ENCODE measurements around the gene GDA. TPM values are rescaled to one million over a fixed set of nuclear protein-coding genes. Genes with fewer than 3 reads are reported as not detected.
"Not testable (repeated sequence)": the region's sequence is repeated elsewhere in the genome, so short reads cannot be mapped to it uniquely, and the experiment has no call there.

Gene GDA
- total RNA-seq, 1 donor from 2014 or later = 17.3 TPM

- DNase-seq (ENCODE audit: low read depth) = peak; percentile 19
These were observed 58.0 kb downstream of the GDA start for GRCh38 chr9:72207278-72207677.

- peak; percentile 55 for DNase-seq (ENCODE audit: low read depth)
These were observed 61.3 kb downstream of the GDA start for GRCh38 chr9:72210522-72210921.

DNA sequence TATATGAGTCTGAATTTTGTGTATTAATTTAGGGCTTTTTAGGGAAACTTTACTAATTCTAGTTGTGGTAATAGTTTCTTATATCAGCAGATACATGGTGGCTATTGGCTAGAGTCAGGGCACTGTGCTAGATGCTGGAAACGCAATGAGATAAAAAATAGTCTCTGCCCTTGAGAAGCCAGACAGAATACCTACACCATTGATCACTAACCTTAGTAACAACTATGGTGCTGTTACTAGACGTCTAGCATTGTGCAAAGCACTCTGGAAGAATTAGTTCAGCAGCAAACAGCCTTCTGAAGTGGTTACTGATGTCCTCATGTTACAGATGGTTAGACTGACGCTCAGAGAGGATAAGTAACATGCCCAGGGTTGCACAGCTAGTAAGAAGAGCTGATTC lies 61.8 kb downstream of the GDA start:
- no peak for DNase-seq (ENCODE audit: low read depth)

DNA sequence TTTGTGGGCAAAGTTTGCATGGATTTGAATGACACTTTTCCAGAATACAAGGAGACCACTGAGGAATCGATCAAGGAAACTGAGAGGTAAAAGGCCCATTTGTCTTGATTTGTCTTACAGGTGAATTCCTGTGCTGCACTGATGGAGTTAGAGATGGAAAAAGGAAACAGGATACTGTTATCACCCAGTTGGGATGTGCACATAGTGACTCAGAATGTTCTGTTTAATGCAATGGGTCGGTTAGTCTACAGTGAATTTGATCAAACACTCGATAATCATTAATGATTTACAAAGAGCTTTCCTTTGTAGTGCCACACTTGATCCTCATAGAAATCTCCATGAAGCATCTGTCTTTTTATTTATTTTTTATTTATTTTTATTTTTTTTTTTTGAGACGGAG lies 64.7 kb downstream of the GDA start:
- no peak for DNase-seq (ENCODE audit: low read depth)

DNA sequence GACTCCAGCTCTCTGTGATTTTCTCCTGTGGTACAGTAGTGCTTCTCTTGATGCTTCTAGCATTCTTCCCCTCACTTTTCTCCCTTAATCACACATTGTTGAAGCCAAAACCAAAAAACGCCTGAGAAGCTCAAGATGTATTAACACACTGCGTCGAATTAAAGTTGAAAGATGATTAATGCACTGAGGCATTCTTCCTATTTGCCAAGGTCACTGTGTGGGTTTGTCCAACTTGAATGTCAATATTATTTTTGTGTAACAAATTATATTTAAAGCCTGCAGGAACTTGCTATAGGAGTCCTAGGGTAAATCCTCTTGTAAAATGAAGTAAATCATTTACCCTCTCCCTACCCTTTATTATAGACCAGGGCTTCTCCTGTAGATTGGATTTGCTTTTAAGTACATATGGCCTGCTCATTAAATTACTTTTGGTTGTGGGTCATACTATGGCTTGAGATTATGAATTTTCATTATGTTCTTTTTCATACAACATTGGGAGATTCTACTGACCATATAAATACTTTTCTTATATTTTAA lies 68.1 kb downstream of the GDA start:
- DNase-seq (ENCODE audit: low read depth) = no peak

DNA sequence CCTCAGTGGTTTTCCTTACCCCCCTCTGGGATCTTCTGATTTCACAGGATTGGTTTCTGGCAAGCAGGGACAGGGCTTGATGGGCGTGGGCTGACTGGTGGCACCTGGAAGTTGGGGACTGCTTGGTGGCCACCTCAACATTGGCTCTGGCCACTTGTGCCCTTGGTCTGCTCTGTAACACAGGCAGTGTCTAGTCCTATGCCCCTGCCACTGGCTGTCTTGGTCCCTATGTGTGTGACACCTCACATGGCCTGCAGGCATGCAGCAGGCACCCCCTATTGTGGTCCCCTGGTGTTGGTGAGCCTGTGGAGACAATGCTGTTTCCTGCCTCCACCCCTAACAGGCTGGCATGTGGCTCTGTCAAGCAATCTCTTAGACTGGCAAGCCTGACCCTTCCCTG lies 71.3 kb downstream of the GDA start:
- DNase-seq (ENCODE audit: low read depth) = no peak

- DNase-seq (ENCODE audit: low read depth) = no peak
These were observed 77.0 kb downstream of the GDA start for GRCh38 chr9:72226146-72226812.

GRCh38 chr9:72228282-72228681 lies 79.0 kb downstream of the GDA start:
- peak; percentile 16 for DNase-seq (ENCODE audit: low read depth)

DNA sequence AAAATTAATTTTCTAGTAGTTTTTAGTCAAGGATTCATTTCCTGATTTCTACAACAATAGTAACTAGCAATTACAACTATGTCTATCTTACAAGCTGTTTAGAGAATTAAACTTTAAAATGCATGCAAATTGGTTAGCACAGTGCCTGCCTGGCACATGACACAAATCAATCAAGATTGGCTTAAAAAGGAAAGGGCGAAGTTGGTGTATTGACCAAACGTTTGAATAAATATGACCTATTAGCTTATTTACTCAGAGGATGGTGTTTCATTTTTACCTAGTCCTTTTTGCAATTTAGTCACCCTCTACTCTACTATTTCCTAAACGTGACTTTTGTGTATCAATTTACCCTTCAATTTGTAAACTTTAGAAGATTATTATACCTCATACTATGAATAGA lies 83.5 kb downstream of the GDA start:
- no peak for DNase-seq (ENCODE audit: low read depth)

GRCh38 chr9:72247549-72247948 lies 98.3 kb downstream of the GDA start:
- DNase-seq (ENCODE audit: low read depth) = no peak

DNA sequence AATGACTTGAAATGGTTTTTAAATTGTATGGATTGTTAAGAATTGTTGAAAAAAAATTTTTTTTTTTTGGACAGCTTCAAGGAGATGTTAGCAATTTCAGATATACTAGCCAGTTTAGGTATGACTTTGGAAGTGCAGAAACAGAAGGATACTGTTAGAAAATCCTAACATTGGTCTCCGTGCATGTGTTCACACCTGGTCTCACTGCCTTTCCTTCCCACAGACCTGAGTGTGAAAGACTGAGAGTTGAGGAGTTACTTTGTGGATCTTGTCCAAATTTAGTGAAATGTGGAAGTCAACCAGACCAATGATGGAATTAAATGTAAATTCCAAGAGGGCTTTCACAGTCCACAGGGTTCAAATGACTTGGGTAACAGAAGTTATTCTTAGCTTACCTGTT lies 102.3 kb downstream of the GDA start:
- no peak for DNase-seq (ENCODE audit: low read depth)

DNA sequence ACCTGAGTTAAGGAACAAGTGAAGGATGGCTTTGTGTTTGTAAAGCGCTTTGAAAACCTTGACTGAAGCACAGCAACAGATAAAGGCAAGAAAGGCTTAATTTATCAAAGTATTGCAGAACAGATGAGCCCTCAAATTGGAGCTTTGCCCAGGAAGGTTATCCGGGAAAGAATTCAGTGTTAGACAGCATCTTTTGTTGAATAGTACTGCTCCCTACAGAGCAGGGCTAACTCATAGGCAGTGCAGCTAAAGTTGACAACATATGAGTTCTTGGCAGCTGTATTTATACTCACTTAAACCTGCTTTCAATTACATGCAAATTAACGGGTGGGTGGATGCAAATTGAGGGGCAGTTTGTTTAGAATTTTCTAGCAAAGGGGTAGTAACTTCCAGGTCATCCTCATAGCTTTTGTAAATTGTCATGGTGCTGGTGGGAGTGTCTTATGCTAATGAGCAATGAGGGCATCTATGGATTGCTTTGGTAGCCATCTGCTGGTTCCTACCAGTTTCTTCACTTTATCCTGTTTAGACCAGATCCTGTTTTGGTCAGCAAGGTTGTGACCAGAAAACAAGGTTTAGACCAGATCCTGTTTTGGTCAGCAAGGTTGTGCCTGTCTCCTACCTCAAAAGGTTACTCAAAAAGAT lies 105.8 kb downstream of the GDA start:
- DNase-seq (ENCODE audit: low read depth) = no peak

DNA sequence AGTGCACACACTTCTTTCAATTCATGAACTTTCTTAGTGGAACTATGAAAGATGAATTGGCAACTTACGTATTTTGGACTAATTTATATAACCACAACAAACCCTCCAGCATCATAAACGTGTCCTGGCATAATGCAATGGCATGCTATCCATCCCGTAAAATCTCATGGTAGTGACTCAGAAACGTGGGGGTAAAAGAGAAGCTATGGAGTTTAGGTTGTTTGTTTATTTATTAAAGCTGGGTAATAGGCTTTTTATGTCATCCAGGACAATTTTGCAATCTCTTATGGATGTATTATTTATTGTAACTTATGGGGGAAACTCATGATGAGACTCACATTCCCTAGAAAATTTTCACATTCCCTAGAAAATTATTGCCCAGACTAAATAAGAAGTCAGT lies 106.3 kb downstream of the GDA start:
- no peak for DNase-seq (ENCODE audit: low read depth)

DNA sequence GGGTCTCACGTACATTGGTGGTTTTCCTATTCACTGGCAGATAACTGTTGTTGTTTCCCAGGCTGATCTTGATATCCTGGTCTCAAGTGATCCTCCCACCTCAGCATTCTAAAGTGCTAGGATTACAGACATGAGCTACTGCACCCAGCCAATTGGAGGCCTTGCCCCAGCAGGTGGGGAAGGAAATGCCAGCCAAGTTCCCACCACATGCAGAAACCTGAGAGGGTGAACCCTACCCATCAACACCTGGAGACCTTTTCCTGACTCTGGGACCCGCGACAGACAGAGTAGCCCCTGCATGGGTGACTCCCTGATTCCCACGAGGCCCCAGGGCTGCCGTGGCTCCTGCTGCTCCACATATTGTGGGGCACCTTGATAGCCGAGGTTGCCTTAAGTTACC lies 107.7 kb downstream of the GDA start:
- no peak for DNase-seq (ENCODE audit: low read depth)

GRCh38 chr9:72257814-72258213 lies 108.6 kb downstream of the GDA start:
- DNase-seq (ENCODE audit: low read depth) = peak; percentile 57

DNA sequence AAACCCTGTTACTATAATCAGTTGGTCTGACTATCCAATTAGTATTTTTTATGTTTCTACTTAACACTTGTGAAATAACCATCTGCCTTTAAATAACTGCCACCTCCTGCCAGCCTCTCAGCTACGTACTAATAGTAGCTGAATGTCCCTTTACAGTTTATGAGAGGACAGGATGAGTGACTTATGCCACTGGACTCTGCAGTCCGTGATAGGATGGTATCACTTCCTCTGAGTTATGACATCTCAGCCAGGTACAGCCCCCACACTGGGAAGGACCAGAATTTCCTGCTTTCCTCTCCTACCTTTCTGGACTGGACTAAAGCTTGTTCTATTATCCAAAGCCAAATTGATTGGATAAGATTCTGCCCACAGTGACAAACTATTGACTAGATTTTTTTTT lies 112.8 kb downstream of the GDA start:
- DNase-seq (ENCODE audit: low read depth) = no peak

- no peak for DNase-seq (ENCODE audit: low read depth)
These were observed 114.3 kb downstream of the GDA start for GRCh38 chr9:72263572-72263971.

DNA sequence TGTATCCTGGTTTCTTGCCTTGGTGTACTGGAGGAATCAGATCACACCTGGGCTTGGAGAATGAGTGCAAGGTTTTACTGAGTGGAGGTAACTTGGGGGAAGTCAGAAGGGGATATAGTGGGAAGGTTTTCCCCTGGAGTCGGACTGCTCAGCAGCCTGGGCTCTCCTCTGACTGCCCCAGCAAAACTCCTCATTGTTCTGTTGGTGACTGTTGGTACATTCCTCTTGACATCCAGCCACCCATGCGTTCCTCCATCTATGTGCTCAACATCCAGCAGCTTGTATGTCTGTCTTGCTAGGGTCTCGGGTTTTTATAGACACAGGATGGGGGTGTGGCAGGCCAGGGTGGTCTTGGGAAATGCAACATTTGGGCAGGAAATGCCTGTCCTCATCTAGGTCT lies 119.7 kb downstream of the GDA start:
- DNase-seq (ENCODE audit: low read depth) = no peak

DNA sequence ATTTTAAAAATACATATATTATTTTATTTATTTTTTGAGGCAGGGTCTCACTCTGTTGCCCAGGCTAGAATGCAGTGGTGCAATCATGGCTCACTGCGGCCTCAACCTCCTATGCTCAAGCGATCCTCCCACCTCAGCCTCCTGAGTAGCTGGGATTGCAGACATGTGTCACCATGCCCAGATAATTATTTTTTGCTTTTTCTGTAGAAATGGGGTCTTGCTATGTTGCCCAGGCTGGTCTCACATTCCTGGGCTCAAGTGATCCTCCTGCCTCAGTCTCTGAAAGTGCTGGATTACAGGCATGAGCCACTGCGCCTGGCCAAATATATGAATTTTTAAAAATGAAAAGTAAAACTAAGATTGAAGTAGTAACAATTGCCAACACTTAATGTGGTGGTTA lies 121.1 kb downstream of the GDA start:
- DNase-seq (ENCODE audit: low read depth) = not testable (repeated sequence)

DNA sequence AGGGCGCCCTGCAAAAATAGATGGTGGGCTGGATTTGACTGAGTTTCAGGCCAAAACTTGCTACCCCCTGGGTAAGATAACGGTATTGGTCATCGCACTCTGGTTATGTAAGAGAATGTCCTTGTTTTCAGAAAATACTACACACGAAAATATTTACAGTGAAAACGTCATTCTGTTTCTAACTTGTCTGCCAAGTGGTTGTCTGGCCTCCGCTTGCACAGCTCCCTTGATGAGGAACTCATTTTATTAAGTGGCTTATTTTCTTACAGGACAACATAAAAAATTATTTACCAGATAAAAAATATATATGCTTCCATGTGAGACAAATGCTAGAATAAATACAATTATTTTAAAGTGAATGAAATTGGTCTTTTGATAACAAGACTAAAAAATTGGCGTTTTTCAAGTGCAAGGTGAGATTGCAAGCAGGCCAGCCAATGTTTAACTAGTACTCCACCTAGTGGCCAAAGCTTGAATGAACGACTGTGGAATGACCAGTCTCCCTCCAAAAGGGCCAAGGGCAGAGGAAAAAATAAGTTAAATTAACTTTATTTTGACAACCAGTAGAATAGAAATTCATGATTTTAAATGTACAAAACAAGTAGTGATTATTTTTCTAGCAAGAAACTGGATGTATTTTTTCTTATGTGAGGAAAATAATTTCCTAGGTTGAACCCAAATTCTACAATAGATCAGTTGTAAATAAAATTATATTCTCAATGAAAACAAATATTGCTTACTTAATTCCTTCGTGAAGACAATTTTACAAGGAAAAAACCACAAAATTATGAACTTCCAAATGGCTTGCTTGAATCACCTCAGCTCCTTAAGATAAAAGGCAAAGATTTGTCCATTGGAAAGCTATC lies 122.6 kb downstream of the GDA start:
- peak; percentile 64 for DNase-seq (ENCODE audit: low read depth)

- DNase-seq (ENCODE audit: low read depth) = peak; percentile 31
These were observed 125.2 kb downstream of the GDA start for GRCh38 chr9:72274441-72274840.

DNA sequence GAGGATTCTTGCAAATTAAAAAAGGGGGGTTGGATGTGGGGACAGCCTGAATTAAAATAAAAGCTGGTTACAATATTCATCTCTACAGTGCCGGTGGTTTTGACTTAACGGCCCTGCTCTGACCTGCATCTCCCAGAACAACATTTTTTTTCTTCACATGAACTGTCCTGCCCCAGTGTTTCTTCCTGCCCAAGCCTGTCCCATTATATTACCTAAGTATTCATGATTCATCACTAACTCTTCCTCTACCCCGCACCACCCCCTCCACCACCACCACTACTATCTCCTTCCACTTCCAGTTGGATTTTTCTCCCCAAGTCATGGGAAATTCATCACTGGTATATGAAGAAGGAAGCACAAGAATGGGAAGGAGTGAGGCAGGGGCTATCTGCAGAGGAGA lies 125.7 kb downstream of the GDA start:
- no peak for DNase-seq (ENCODE audit: low read depth)

GRCh38 chr9:72276429-72276828 lies 127.2 kb downstream of the GDA start:
- no peak for DNase-seq (ENCODE audit: low read depth)
